Adipocyte (in vitro differentiated cells): Measurements from ENCODE around the gene DNM1.
A peak's percentile ranks its signal among the peaks of the same experiment; 100 is the strongest.

Experiments
- DNase-seq: peaks from one replicate; pipeline ENCODE4 v3.0.0-alpha.2; 2015; ENCODE audit warnings: low read depth
- H3K27me3 ChIP-seq: replicated peaks from 2 replicates; pipeline ENCODE4 v1.7.0; 2013; ENCODE audit warnings: mild to moderate bottlenecking, low read length, moderate library complexity; ENCODE audit not compliant: control insufficient read depth, insufficient read depth
- H3K36me3 ChIP-seq: 2 replicates; pipeline ENCODE4 v1.7.0; 2013; ENCODE audit warnings: low read length, mild to moderate bottlenecking, moderate library complexity; ENCODE audit not compliant: control insufficient read depth, insufficient read depth, severe bottlenecking
- H3K4me1 ChIP-seq: 2 replicates; pipeline ENCODE4 v1.7.0; 2013; ENCODE audit warnings: mild to moderate bottlenecking, low read length, moderate library complexity; ENCODE audit not compliant: control insufficient read depth, insufficient read depth
- H3K4me3 ChIP-seq: 2 replicates; pipeline ENCODE4 v1.7.0; 2013; ENCODE audit warnings: mild to moderate bottlenecking, low read length, moderate library complexity
- H3K9ac ChIP-seq: 2 replicates; pipeline ENCODE4 v1.7.0; 2013; ENCODE audit warnings: mild to moderate bottlenecking, low read length, moderate library complexity
- H3K9me3 ChIP-seq: 2 replicates; pipeline ENCODE4 v1.7.0; 2013; ENCODE audit warnings: mild to moderate bottlenecking, low read length, moderate library complexity; ENCODE audit not compliant: control insufficient read depth

The DNM1 gene

GRCh38 chr9:128192601-128193371 lies 10.4 kb upstream of the DNM1 start:
- no peak for DNase-seq
- no peaks in the 10 kb centered on the region for H3K27me3 ChIP-seq
- H3K4me3 ChIP-seq = peak overlapping the region; percentile 90

GRCh38 chr9:128193469-128194096 lies 9.6 kb upstream of the DNM1 start:
- Histone ChIP-seq H3K9ac (peak overlapping the region; percentile 34), H3K27me3 (no peaks in the 10 kb centered on the region), H3K4me3 (peak overlapping the region; percentile 90), H3K4me1 (peaks cover 17% of the 10 kb centered on the region), H3K9me3 (no peaks in the 10 kb centered on the region), H3K36me3 (peaks cover 6% of the 10 kb centered on the region)
- DNase-seq = no peak

More at GRCh38 chr9:128192601-128193371, 10.4 kb upstream of the DNM1 start:
- H3K4me1 ChIP-seq = peaks cover 17% of the 10 kb centered on the region
- peaks cover 13% of the 10 kb centered on the region for H3K36me3 ChIP-seq
- peak overlapping the region; percentile 34 for H3K9ac ChIP-seq
- H3K9me3 ChIP-seq = no peaks in the 10 kb centered on the region

- H3K27me3 ChIP-seq = no peaks in the 10 kb centered on the region
- H3K9me3 ChIP-seq = no peaks in the 10 kb centered on the region
- H3K4me1 ChIP-seq = peaks cover 5% of the 10 kb centered on the region
- H3K9ac ChIP-seq = no peak overlapping the region
- DNase-seq = no peak
- H3K4me3 ChIP-seq = no peak overlapping the region
- H3K36me3 ChIP-seq = no peaks in the 10 kb centered on the region
Observed at GRCh38 chr9:128201441-128202369, 1.5 kb upstream of the DNM1 start.

GRCh38 chr9:128202648-128203023 lies 543 bp upstream of the DNM1 start:
- DNase-seq = no peak
- peaks cover 8% of the 10 kb centered on the region for H3K4me1 ChIP-seq
- no peak overlapping the region for H3K4me3 ChIP-seq
- H3K9ac ChIP-seq = no peak overlapping the region
- no peaks in the 10 kb centered on the region for H3K9me3 ChIP-seq
- no peaks in the 10 kb centered on the region for H3K36me3 ChIP-seq
- no peaks in the 10 kb centered on the region for H3K27me3 ChIP-seq

- H3K27me3 ChIP-seq = no peaks in the 10 kb centered on the region
- H3K9ac ChIP-seq = peak overlapping the region; percentile 79
- H3K36me3 ChIP-seq = no peaks in the 10 kb centered on the region
- peak overlapping the region; percentile 84 for H3K4me3 ChIP-seq
- peak; percentile 61 for DNase-seq
- H3K9me3 ChIP-seq = no peaks in the 10 kb centered on the region
- H3K4me1 ChIP-seq = peaks cover 8% of the 10 kb centered on the region
Observed at GRCh38 chr9:128203707-128204551, 750 bp downstream of the DNM1 start.

- Histone ChIP-seq H3K27me3 (no peaks in the 10 kb centered on the region), H3K4me3 (no peak overlapping the region), H3K4me1 (peaks cover 8% of the 10 kb centered on the region), H3K9ac (peak overlapping the region; percentile 75), H3K9me3 (no peaks in the 10 kb centered on the region), H3K36me3 (no peaks in the 10 kb centered on the region)
- no peak for DNase-seq
Observed at GRCh38 chr9:128204858-128205257, 1.7 kb downstream of the DNM1 start.

- no peak overlapping the region for H3K4me3 ChIP-seq
- peaks cover 8% of the 10 kb centered on the region for H3K4me1 ChIP-seq
Observed at GRCh38 chr9:128205296-128205944, 2.2 kb downstream of the DNM1 start.

GRCh38 chr9:128206484-128206883 lies 3.3 kb downstream of the DNM1 start:
- no peak overlapping the region for H3K9ac ChIP-seq
- DNase-seq = no peak
- H3K36me3 ChIP-seq = no peaks in the 10 kb centered on the region
- H3K4me1 ChIP-seq = peaks cover 8% of the 10 kb centered on the region
- no peaks in the 10 kb centered on the region for H3K27me3 ChIP-seq
- no peaks in the 10 kb centered on the region for H3K9me3 ChIP-seq
- H3K4me3 ChIP-seq = no peak overlapping the region

More at GRCh38 chr9:128205296-128205944, 2.2 kb downstream of the DNM1 start:
- H3K36me3 ChIP-seq = no peaks in the 10 kb centered on the region
- no peaks in the 10 kb centered on the region for H3K9me3 ChIP-seq
- H3K27me3 ChIP-seq = no peaks in the 10 kb centered on the region
- no peak for DNase-seq
- no peak overlapping the region for H3K9ac ChIP-seq

- Histone ChIP-seq H3K4me3 (no peak overlapping the region), H3K4me1 (peaks cover 8% of the 10 kb centered on the region), H3K9ac (no peak overlapping the region), H3K27me3 (no peaks in the 10 kb centered on the region), H3K9me3 (no peaks in the 10 kb centered on the region), H3K36me3 (no peaks in the 10 kb centered on the region)
- no peak for DNase-seq
Observed at GRCh38 chr9:128206916-128207910, 4.0 kb downstream of the DNM1 start.
